H9 (cell line): ENCODE measurements around the gene CADPS2. TPM values are rescaled to one million over a fixed set of nuclear protein-coding genes. Genes with fewer than 3 reads are reported as not detected.

Source experiments
- DNase-seq: peaks from one replicate; pipeline ENCODE4 v3.0.0-alpha.2; 2017
- H2AFZ ChIP-seq: one replicate; pipeline ENCODE4 v1.6.1; 2013; ENCODE audit warnings: mild to moderate bottlenecking, low read length, control low read depth, moderate library complexity
- H2AK5ac ChIP-seq: 2 replicates; pipeline ENCODE4 v1.6.1; 2013; ENCODE audit warnings: low read length, control low read depth, mixed read lengths; ENCODE audit not compliant: insufficient read length
- H2BK120ac ChIP-seq: one replicate; pipeline ENCODE4 v1.6.1; 2013; ENCODE audit warnings: low read depth, mild to moderate bottlenecking, low read length, control low read depth, inconsistent platforms; ENCODE audit not compliant: poor library complexity, severe bottlenecking
- H2BK12ac ChIP-seq: 2 replicates; pipeline ENCODE4 v1.6.1; 2013; ENCODE audit warnings: low read length, control low read depth, mixed read lengths, low read depth; ENCODE audit not compliant: insufficient read length
- H2BK15ac ChIP-seq: 2 replicates; pipeline ENCODE4 v1.6.1; 2013; ENCODE audit warnings: low read depth, low read length, control low read depth
- H2BK20ac ChIP-seq: one replicate; pipeline ENCODE4 v1.6.1; 2013; ENCODE audit warnings: low read depth, mild to moderate bottlenecking, low read length, control low read depth, inconsistent platforms; ENCODE audit not compliant: poor library complexity, severe bottlenecking
- H2BK5ac ChIP-seq: 2 replicates; pipeline ENCODE4 v1.6.1; 2013; ENCODE audit warnings: low read length, control low read depth, mixed read lengths; ENCODE audit not compliant: insufficient read length
- H3K14ac ChIP-seq: 2 replicates; pipeline ENCODE4 v1.6.1; 2013; ENCODE audit warnings: low read length, control low read depth; ENCODE audit not compliant: insufficient read depth
- H3K18ac ChIP-seq: 2 replicates; pipeline ENCODE4 v1.6.1; 2013; ENCODE audit warnings: low read depth, mild to moderate bottlenecking, mixed read lengths, low read length, control low read depth; ENCODE audit not compliant: insufficient read length
- H3K23ac ChIP-seq: 2 replicates; pipeline ENCODE4 v1.6.1; 2013; ENCODE audit warnings: low read length, control low read depth, mixed read lengths, low read depth; ENCODE audit not compliant: insufficient read length
- H3K23me2 ChIP-seq: 2 replicates; pipeline ENCODE4 v1.6.1; 2013; ENCODE audit warnings: low read depth, mild to moderate bottlenecking, mixed read lengths, low read length, control low read depth; ENCODE audit not compliant: insufficient read length, poor library complexity, severe bottlenecking
- H3K27ac ChIP-seq: 2 replicates; pipeline ENCODE4 v1.5.1; 2013; ENCODE audit warnings: low read length, control low read depth, mixed read lengths, low read depth; ENCODE audit not compliant: insufficient read length
- H3K27me3 ChIP-seq: 2 replicates; pipeline ENCODE4 v1.6.1; 2013; ENCODE audit warnings: low read length, control low read depth, inconsistent platforms; ENCODE audit not compliant: insufficient read depth
- H3K4ac ChIP-seq: 2 replicates; pipeline ENCODE4 v1.6.1; 2013; ENCODE audit warnings: low read depth, mild to moderate bottlenecking, control low read depth, inconsistent platforms, low read length, moderate library complexity
- H3K4me1 ChIP-seq: 2 replicates; pipeline ENCODE4 v1.6.1; 2013; ENCODE audit warnings: low read length, control low read depth, inconsistent platforms; ENCODE audit not compliant: insufficient read depth
- H3K4me2 ChIP-seq: 2 replicates; pipeline ENCODE4 v1.6.1; 2013; ENCODE audit warnings: low read length, control low read depth, mixed read lengths; ENCODE audit not compliant: insufficient read length, insufficient read depth
- H3K56ac ChIP-seq: 2 replicates; pipeline ENCODE4 v1.6.1; 2013; ENCODE audit warnings: low read depth, mild to moderate bottlenecking, mixed read lengths, low read length, control low read depth; ENCODE audit not compliant: insufficient read length
- H3K79me1 ChIP-seq: 2 replicates; pipeline ENCODE4 v1.6.1; 2013; ENCODE audit warnings: low read depth, mild to moderate bottlenecking, moderate library complexity, low read length, control low read depth, inconsistent platforms; ENCODE audit not compliant: insufficient read depth, poor library complexity, severe bottlenecking
- H3K79me2 ChIP-seq: 2 replicates; pipeline ENCODE4 v1.6.1; 2013; ENCODE audit warnings: low read length, control low read depth, inconsistent platforms; ENCODE audit not compliant: insufficient read depth
- H3K9ac ChIP-seq: 2 replicates; pipeline ENCODE4 v1.6.1; 2013; ENCODE audit warnings: low read length, control low read depth, mixed read lengths; ENCODE audit not compliant: insufficient read length; ENCODE audit errors: extremely low read depth
- H3K9me3 ChIP-seq: one replicate; pipeline ENCODE4 v1.6.1; 2013; ENCODE audit warnings: low read depth, low read length, inconsistent platforms; ENCODE audit not compliant: control insufficient read depth
- H3T11ph ChIP-seq: one replicate; pipeline ENCODE4 v1.6.1; 2013; ENCODE audit warnings: mild to moderate bottlenecking, low read length, control low read depth, inconsistent platforms
- H4K20me1 ChIP-seq: one replicate; pipeline ENCODE4 v1.6.1; 2013; ENCODE audit not compliant: control insufficient read depth, insufficient read length, insufficient read depth
- H4K5ac ChIP-seq: 2 replicates; pipeline ENCODE4 v1.6.1; 2013; ENCODE audit warnings: low read depth, mild to moderate bottlenecking, mixed read lengths, low read length, control low read depth; ENCODE audit not compliant: insufficient read length
- H4K8ac ChIP-seq: replicated peaks from 2 replicates; pipeline ENCODE4 v1.6.1; 2013; ENCODE audit warnings: low read length, control low read depth, mixed read lengths, low read depth; ENCODE audit not compliant: insufficient read length
- H4K91ac ChIP-seq: 2 replicates; pipeline ENCODE4 v1.6.1; 2013; ENCODE audit warnings: low read depth, mild to moderate bottlenecking, moderate library complexity, mixed read lengths, low read length, control low read depth; ENCODE audit not compliant: insufficient read length
- H3K27ac Mint-ChIP-seq, 3 experiments: 2 replicates in 2 of 3; 3 replicates in 1 of 3; pipeline ENCODE4 v1.8.0; 2020 to 2021; ENCODE audit warnings: mixed read lengths in 3 of 3, mild to moderate bottlenecking in 1 of 3, moderate library complexity in 1 of 3
- H3K27me3 Mint-ChIP-seq: 2 replicates; pipeline ENCODE4 v1.8.0; 2021; ENCODE audit warnings: low read depth, mild to moderate bottlenecking, moderate library complexity, mixed read lengths
- H3K36me3 Mint-ChIP-seq, 3 experiments: 2 replicates in 2 of 3; 3 replicates in 1 of 3; pipeline ENCODE4 v1.8.0; 2020 to 2021; ENCODE audit warnings: low read depth in 3 of 3, mixed read lengths in 3 of 3; ENCODE audit not compliant: insufficient read depth in 1 of 3
- H3K4me1 Mint-ChIP-seq, 2 experiments: 2 replicates each; pipeline ENCODE4 v1.8.0; 2020; ENCODE audit warnings: mixed read lengths in 2 of 2
- H3K4me3 Mint-ChIP-seq, 2 experiments: 2 replicates in 1 of 2; 3 replicates in 1 of 2; pipeline ENCODE4 v1.8.0; 2020 to 2021; ENCODE audit warnings: mild to moderate bottlenecking in 2 of 2, mixed read lengths in 2 of 2, moderate library complexity in 1 of 2
- H3K9me3 Mint-ChIP-seq, 2 experiments: 2 replicates in 1 of 2; 3 replicates in 1 of 2; pipeline ENCODE4 v1.8.0; 2020; ENCODE audit warnings: mild to moderate bottlenecking in 2 of 2, mixed read lengths in 2 of 2, moderate library complexity in 1 of 2
- WGBS: extraction: QIAGEN DNeasy Blood & Tissue Kit; methylation state at CpG from one replicate; pipeline ENCODE4 v1.1.7; 2013; ENCODE audit warnings: missing lambda C conversion rate, low lambda C conversion rate, mixed read lengths; ENCODE audit not compliant: insufficient read length; ENCODE audit errors: extremely low coverage; 5-methylcytosine and 5-hydroxymethylcytosine counted together
- total RNA-seq: library from RNA; stranded (reverse); gene quantifications from 2 replicates; pipeline ENCODE4 v1.2.1, GENCODE V29; 2021
- TF ChIP-seq, protein P1 (sequence below): fragments of 200-600 bp; sonication (generic); conservative IDR thresholded peaks from 3 replicates; pipeline ENCODE4 v1.8.0; 2021; ENCODE audit warnings: antibody characterized with exemption, mild to moderate bottlenecking

The CADPS2 gene
- total RNA-seq, 1 experiment from 2014 or later = 7.1 TPM

GRCh38 chr7:122312789-122313188 lies 573.5 kb downstream of the CADPS2 start:
- peaks cover 9% of the 10 kb centered on the region; the same call in 1 of the 2 replicates for H3K4me1 ChIP-seq
- no peak overlapping the region for H3K4me2 ChIP-seq
- H4K20me1 ChIP-seq = no peaks in the 10 kb centered on the region
- H3K9me3 ChIP-seq = no peaks in the 10 kb centered on the region
- H2BK120ac ChIP-seq = no peak overlapping the region
- H3K27ac ChIP-seq = no peak overlapping the region
- no peak overlapping the region; a peak in 1 of 5 replicates for H3K4me3 Mint-ChIP-seq
- H2BK15ac ChIP-seq = no peak overlapping the region
- no peak overlapping the region for H3K56ac ChIP-seq
- H3K18ac ChIP-seq = no peak overlapping the region
- no peak overlapping the region for H2BK12ac ChIP-seq
- H2BK5ac ChIP-seq = no peak overlapping the region
- TF ChIP-seq, protein P1, sequence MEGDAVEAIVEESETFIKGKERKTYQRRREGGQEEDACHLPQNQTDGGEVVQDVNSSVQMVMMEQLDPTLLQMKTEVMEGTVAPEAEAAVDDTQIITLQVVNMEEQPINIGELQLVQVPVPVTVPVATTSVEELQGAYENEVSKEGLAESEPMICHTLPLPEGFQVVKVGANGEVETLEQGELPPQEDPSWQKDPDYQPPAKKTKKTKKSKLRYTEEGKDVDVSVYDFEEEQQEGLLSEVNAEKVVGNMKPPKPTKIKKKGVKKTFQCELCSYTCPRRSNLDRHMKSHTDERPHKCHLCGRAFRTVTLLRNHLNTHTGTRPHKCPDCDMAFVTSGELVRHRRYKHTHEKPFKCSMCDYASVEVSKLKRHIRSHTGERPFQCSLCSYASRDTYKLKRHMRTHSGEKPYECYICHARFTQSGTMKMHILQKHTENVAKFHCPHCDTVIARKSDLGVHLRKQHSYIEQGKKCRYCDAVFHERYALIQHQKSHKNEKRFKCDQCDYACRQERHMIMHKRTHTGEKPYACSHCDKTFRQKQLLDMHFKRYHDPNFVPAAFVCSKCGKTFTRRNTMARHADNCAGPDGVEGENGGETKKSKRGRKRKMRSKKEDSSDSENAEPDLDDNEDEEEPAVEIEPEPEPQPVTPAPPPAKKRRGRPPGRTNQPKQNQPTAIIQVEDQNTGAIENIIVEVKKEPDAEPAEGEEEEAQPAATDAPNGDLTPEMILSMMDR = no peak
- peaks cover 63 to 72% of the 10 kb centered on the region in 2 experiments for H3K4me1 Mint-ChIP-seq
- no peak overlapping the region for H2AK5ac ChIP-seq
- no peak overlapping the region for H3T11ph ChIP-seq
- H3K4ac ChIP-seq = no peak overlapping the region
- no peak overlapping the region for H4K5ac ChIP-seq
- no peak overlapping the region for H3K27ac Mint-ChIP-seq
- peaks cover 31% of the 10 kb centered on the region for H3K23me2 ChIP-seq
- no peak overlapping the region for H3K14ac ChIP-seq
- H3K79me1 ChIP-seq = no peaks in the 10 kb centered on the region
- no peak for DNase-seq
- peaks cover 98% of the 10 kb centered on the region for H3K27me3 Mint-ChIP-seq
- no peaks in the 10 kb centered on the region; the same call in 1 of the 2 replicates for H3K79me2 ChIP-seq
- H3K36me3 Mint-ChIP-seq = peaks cover 0 to 21% (median 6%) of the 10 kb centered on the region in 3 experiments; a peak in 6 of 7 replicates
- no peak overlapping the region for H2AFZ ChIP-seq
- H3K27me3 ChIP-seq = peaks cover 26% of the 10 kb centered on the region; the same call in 1 of the 2 replicates
- no peak overlapping the region for H2BK20ac ChIP-seq
- no peak overlapping the region for H4K91ac ChIP-seq
- H3K23ac ChIP-seq = no peak overlapping the region
- no CpG with 5 or more reads among the region's 3 CpGs for WGBS
- H4K8ac ChIP-seq = no peak overlapping the region
- H3K9ac ChIP-seq = no peak overlapping the region
- H3K9me3 Mint-ChIP-seq = peaks cover 0 to 3% of the 10 kb centered on the region in 2 experiments; a peak in 1 of 5 replicates
